Bone marrow (tissue), 2 donors: ENCODE results near the gene PCA3.

ENCODE experiments used
- DNase-seq, 2 donors: peaks; one replicate each; lab custom pipeline; 2025; lab: John Stamatoyannopoulos, UW

Gene PCA3

GRCh38 chr9:76827296-76828080, 63.2 kb downstream of the PCA3 start:
- no peak for DNase-seq

GRCh38 chr9:76828447-76828846, 64.2 kb downstream of the PCA3 start:
- DNase-seq = no peak

- no peak for DNase-seq
Observed at GRCh38 chr9:76835571-76836283, 71.5 kb downstream of the PCA3 start.
